Upper lobe of right lung (tissue), 1 donor: ENCODE measurements around the gene JARID2. TPM values are rescaled to one million over a fixed set of nuclear protein-coding genes. Genes with fewer than 3 reads are reported as not detected.

Experiments
- ATAC-seq: fragments of 200-7000 bp; cut with Tn5 transposase; one replicate; pipeline ENCODE4 v1.9.1; 2020; ENCODE audit warnings: mild to moderate bottlenecking, moderate library complexity
- DNase-seq: peaks from one replicate; pipeline ENCODE4 v3.0.0-alpha.2; 2020
- H3K27ac ChIP-seq: fragments of 200-600 bp; one replicate; pipeline ENCODE4 v1.8.0; 2022
- H3K27me3 ChIP-seq: fragments of 200-600 bp; one replicate; pipeline ENCODE4 v1.8.0; 2022; ENCODE audit warnings: mild to moderate bottlenecking
- H3K36me3 ChIP-seq: fragments of 200-600 bp; one replicate; pipeline ENCODE4 v1.8.0; 2022
- H3K4me1 ChIP-seq: fragments of 200-600 bp; one replicate; pipeline ENCODE4 v1.8.0; 2022
- H3K4me3 ChIP-seq: fragments of 200-600 bp; one replicate; pipeline ENCODE4 v1.8.0; 2022; ENCODE audit warnings: mild to moderate bottlenecking
- H3K9me3 ChIP-seq: fragments of 200-600 bp; one replicate; pipeline ENCODE4 v1.8.0; 2022
- intact Hi-C: fragments of 100-400 bp; cut with DNase I; formaldehyde crosslinking; loops from one replicate; pipeline ENCODE4 v1.11.0; 2022
- total RNA-seq: library from RNA; stranded (reverse); fragmentation: NEBNext Ultra II Directional; extraction: Animal tissue kit (Norgen Biotek cat#: 25700); gene quantifications from one replicate; pipeline ENCODE4 v1.2.1, GENCODE V29; 2021
- TF ChIP-seq, protein P1 (sequence below): fragments of 200-600 bp; IDR thresholded peaks from one replicate; pipeline ENCODE4 v1.8.0; 2022; ENCODE audit warnings: antibody characterized with exemption
- donor health status: DM: no; HTN: yes; CAD: no; lungs with severe emphysema.

Gene JARID2
- total RNA-seq, 1 donor from 2014 or later: 15.1 TPM

DNA sequence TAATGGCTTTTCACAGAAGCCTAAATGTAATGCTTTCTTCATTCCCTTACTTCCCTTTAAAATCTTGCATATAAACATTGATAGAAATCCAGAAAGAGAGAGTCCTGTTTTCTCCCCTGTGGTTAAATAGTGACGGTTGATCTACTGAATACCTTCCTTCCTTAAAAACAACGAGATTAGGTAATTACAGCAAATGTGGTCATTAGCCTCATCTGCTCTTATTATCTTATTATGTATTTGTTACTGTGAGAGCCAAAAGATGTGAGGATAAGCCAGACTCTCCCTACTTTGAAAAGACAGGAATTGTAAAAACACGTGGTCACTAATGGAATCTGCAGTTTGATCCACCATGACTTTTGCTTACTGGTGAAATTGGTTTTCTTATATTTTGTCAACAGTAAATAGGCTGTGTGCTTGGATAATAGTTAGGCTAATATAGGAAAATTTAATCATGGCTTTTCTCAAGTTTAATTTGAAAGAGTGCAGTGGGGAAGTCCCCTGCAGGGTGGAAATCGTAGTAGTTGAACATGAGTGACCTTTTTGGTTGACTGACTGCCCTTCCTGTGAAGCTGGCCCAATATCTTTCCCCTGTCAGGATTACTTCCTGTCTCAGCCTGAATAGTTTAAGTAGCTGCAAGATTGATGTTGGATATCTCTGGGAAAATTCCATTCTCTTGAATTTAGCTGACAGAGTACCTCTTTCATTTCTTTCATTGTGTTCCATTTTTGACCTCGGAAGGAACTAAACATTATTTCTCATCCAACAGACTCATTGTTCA is 62.8 kb downstream of the JARID2 start:
- ATAC-seq: no peak
- DNase-seq: no peak
- no peak overlapping the region for H3K4me3 ChIP-seq
- no peak overlapping the region for H3K27ac ChIP-seq
- H3K4me1 ChIP-seq: peaks cover 28% of the 10 kb centered on the region
- H3K36me3 ChIP-seq: no peaks in the 10 kb centered on the region
- intact Hi-C loops: no loop called here
- H3K9me3 ChIP-seq: no peaks in the 10 kb centered on the region
- TF ChIP-seq, protein P1, sequence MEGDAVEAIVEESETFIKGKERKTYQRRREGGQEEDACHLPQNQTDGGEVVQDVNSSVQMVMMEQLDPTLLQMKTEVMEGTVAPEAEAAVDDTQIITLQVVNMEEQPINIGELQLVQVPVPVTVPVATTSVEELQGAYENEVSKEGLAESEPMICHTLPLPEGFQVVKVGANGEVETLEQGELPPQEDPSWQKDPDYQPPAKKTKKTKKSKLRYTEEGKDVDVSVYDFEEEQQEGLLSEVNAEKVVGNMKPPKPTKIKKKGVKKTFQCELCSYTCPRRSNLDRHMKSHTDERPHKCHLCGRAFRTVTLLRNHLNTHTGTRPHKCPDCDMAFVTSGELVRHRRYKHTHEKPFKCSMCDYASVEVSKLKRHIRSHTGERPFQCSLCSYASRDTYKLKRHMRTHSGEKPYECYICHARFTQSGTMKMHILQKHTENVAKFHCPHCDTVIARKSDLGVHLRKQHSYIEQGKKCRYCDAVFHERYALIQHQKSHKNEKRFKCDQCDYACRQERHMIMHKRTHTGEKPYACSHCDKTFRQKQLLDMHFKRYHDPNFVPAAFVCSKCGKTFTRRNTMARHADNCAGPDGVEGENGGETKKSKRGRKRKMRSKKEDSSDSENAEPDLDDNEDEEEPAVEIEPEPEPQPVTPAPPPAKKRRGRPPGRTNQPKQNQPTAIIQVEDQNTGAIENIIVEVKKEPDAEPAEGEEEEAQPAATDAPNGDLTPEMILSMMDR: no peak
- no peaks in the 10 kb centered on the region for H3K27me3 ChIP-seq

DNA sequence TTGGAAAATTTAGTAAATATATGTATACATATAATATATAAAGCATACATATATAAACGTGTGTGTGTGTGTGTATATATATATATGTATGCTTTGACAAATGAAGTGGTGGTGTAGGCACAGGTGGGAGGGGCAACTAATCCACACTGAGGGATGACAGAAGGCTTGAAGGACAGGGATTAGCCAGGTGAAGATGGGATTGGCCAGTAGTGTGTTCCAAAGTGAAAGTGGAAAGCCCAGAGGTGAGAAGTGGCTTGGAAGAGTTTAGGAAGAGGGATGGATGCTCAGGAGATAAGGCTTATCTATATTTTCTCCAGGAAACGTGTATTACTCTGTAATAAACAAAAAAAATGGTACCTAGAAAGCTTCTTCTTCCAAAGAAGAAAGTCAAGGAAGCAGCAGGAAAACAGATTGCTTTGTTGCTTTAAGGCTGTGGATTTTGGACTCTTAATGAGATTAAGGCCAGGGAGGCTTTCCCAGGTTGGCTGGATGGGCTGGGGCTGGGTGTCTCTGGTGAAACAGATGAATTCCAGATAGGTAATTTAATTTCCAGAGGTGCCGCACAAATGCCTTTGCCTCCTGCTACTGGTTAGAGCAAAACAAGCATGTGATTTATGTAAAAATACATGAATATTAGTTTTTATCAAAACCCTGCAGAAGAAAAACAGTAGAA is 63.9 kb downstream of the JARID2 start:
- no peak for ATAC-seq
- Histone ChIP-seq H3K4me3 (no peak overlapping the region), H3K4me1 (peaks cover 27% of the 10 kb centered on the region), H3K36me3 (no peaks in the 10 kb centered on the region), H3K27ac (no peak overlapping the region), H3K27me3 (no peaks in the 10 kb centered on the region), H3K9me3 (no peaks in the 10 kb centered on the region)
- intact Hi-C loops: no loop called here
- no peak for DNase-seq
- TF ChIP-seq, protein P1: no peak

DNA sequence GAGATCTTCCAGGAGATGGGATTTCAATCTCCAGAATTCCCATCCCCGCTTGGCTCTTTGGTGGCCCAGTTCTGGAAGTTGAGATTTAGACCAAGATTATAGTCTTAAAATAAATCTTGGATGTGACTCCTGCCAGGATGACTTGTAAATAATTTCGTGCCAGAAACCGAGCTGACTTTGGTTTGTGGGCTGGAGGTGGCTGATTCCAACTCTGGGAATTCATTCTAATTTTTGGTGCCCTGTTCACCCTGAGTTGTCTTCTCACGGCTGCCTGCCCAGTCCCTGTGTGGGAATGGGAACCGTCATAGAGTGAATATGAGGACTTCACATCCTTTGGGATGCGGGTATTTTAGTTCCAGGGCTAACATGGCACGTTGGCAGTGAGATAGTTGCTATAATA is 64.8 kb downstream of the JARID2 start:
- TF ChIP-seq, protein P1: no peak

DNA sequence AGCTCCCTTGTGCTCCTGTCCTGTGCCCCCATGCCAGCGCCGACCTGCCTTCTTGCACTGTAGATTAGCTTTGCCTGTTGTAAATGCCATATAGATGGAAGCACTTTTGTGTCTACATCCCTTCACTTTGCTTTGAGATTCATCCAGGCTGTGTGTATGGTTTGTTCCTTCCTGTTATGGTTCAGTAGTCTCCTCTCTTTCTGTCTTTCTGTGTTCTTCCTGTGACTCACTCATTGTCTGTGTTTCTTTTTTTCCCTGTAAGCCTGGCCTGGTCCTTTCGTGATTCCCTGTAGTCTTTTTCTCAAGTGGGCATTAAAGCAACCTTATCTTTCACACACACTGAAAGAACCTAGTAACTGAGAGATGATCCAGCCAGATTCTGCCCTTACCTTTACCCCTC is 66.6 kb downstream of the JARID2 start:
- intact Hi-C loops: no loop called here
- ATAC-seq (no peak), DNase-seq (no peak)
- H3K36me3 ChIP-seq: no peaks in the 10 kb centered on the region
- no peaks in the 10 kb centered on the region for H3K27me3 ChIP-seq
- TF ChIP-seq, protein P1: no peak
- no peak overlapping the region for H3K4me3 ChIP-seq
- no peaks in the 10 kb centered on the region for H3K9me3 ChIP-seq
- H3K27ac ChIP-seq: no peak overlapping the region
- H3K4me1 ChIP-seq: peaks cover 27% of the 10 kb centered on the region

More for the DNA sequence above, 64.8 kb downstream of the JARID2 start:
- Histone ChIP-seq H3K36me3 (no peaks in the 10 kb centered on the region), H3K4me3 (no peak overlapping the region), H3K27me3 (no peaks in the 10 kb centered on the region), H3K4me1 (peaks cover 27% of the 10 kb centered on the region), H3K9me3 (no peaks in the 10 kb centered on the region), H3K27ac (no peak overlapping the region)
- no peak for DNase-seq
- intact Hi-C loops: no loop called here
- ATAC-seq: no peak

DNA sequence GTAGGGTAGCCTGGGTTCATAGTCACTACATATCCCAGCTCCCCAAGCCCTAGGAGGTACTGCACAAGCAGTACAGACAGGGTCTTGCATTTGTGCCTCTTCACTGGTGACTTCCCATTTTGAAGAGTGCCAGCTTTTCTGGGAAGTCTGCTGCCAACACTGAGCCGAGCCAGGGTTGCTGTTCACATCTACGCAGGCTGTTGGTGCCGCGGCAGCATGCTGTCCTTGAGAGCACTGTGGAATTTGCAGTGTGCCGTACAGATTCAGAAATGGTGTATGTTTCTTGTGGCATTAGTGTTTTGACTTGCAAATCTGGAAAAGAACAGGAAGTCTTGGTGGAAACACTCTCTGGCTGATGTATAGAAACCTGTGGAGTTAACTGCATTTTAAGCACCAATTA is 67.5 kb downstream of the JARID2 start:
- Histone ChIP-seq H3K9me3 (no peaks in the 10 kb centered on the region), H3K27me3 (no peaks in the 10 kb centered on the region), H3K4me1 (peaks cover 23% of the 10 kb centered on the region), H3K36me3 (no peaks in the 10 kb centered on the region), H3K27ac (no peak overlapping the region), H3K4me3 (no peak overlapping the region)
- TF ChIP-seq, protein P1: no peak
- ATAC-seq: peak; percentile 87
- DNase-seq: peak; percentile 71
- intact Hi-C loops: no loop called here
